Muscle of back (tissue), 11 donors: ENCODE data around the gene UNC13D. TPM values are rescaled to one million over a fixed set of nuclear protein-coding genes. Genes with fewer than 3 reads are reported as not detected.
"Not testable (repeated sequence)": the region's sequence is repeated elsewhere in the genome, so short reads cannot be mapped to it uniquely, and the experiment has no call there.

ENCODE experiments used
- DNase-seq, 3 donors: peaks; one replicate each; pipeline versions ENCODE4 v3.0.0 to v3.0.0-alpha.2; 2013
- polyA plus RNA-seq, 10 donors: library from polyadenylated mRNA; unstranded; fragments of 120-200 nt; gene quantifications; one replicate each; pipeline ENCODE4 v1.2.1, GENCODE V29; 2013; ENCODE audit not compliant: insufficient read length in 10 of 10

Gene UNC13D
- polyA plus RNA-seq, 10 donors: 2.5 to 6.8 (median 4.3) TPM

DNA sequence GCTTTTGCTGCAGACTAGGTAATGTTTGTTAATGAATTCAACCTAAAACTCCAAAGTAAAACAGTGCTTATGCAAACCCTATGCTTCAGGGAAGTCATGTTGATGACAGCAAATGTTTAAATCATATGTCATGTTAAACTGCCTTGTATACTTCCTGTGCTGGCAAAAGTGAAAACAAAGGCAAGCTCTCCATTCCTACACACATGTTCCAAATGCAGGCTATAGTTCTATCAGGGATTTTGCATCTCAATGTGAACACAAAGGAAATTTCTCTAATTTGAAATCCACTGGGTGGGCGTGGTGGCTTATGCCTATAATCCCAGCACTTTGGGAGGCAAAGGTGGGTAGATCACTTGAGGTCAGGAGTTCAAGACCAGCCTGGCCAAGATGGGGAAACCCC is 40.3 kb downstream of the UNC13D start:
- no peak for DNase-seq

DNA sequence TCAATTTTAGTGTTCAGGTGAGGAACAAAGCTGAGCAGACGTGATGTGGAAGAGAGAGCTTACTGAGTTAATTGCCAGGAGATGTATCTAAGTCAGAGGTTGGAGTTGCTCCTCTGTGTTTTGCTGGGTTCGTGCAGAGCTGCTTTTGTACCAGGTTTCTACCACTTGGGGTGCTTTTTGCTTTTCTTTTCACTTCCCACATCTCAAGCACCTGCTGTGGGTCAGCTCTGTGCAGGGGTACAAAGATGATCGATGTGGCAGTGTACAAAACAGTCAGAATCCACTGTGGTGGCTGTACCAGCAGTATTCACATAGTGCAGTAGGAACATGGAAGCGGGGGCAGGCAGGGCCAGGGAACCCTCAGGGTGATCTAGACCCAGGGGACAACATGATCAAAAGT is 44.8 kb downstream of the UNC13D start:
- DNase-seq: no peak

DNA sequence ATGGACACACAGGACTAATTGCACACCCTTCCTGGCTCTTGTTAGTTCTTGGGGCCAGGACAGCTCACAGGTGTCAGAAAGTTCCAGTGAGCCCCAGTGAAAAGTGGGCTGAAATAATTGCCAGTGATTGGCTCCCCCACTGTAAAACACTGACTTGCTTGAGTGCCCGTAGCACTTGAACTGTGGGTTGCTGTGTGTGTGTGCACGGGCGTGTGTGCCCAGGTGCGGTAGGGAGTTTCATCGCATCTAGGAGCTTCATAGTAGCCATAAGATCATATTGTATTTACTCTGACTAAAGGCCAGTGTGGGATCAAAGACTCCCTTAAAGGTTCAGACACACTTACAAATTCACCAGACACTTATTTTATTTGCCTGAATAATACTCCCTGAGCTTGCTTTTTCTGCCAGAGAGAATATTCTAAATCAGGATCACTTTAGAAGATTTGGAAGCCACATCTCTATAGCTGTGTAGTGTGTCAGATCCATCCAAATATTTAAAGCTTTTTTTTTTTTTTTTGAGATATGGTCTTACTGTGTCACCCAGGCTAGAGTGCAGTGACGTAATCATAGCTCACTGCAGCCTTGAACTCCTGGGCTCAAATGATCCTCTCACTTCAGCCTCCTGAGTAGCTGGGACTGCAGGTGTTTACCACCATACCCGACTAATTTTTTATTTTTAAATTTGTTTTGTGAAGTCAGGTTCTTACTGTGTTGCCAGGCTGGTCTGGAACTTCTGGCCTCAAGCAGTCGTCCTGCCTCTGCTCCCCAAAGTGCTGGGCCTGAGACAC is 48.2 kb downstream of the UNC13D start:
- no peak for DNase-seq

DNA sequence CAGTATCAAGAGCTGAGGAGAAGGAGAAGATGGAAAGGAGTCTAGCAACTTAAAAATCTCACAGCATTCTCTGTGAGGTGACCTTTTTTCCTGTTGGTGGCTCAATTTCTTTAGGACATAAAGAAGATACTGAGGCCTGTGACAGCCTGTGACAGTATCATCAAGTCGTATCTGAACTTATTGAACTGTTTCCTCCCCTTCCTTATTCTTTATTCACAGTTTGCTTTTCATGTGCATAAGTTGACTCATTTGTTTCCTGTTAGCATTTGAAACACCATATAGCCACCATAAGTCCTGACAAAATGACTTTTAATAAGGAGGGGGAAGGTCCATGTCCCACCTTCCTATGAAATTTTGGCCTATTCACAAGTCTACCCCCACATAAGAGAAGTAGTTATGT is 50.7 kb downstream of the UNC13D start:
- DNase-seq: no peak

DNA sequence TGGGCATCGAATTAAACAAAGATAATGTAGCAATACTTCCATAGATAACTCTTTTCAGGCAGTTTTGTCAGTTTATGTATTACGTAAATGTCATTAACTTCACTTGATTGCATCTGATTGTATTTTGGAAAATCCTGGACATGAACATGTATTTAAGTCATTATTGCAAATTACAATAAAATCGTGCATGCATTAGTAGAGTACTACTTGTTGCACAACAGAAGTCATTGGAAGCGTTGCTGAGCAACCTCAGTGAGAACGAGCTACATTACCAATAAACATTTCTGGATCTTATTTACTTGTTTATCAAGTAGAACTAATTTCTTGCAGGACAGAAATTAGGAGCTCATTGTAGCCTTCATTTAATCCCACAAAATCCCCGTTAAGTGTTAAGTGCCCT is 53.0 kb downstream of the UNC13D start:
- no peak for DNase-seq

DNA sequence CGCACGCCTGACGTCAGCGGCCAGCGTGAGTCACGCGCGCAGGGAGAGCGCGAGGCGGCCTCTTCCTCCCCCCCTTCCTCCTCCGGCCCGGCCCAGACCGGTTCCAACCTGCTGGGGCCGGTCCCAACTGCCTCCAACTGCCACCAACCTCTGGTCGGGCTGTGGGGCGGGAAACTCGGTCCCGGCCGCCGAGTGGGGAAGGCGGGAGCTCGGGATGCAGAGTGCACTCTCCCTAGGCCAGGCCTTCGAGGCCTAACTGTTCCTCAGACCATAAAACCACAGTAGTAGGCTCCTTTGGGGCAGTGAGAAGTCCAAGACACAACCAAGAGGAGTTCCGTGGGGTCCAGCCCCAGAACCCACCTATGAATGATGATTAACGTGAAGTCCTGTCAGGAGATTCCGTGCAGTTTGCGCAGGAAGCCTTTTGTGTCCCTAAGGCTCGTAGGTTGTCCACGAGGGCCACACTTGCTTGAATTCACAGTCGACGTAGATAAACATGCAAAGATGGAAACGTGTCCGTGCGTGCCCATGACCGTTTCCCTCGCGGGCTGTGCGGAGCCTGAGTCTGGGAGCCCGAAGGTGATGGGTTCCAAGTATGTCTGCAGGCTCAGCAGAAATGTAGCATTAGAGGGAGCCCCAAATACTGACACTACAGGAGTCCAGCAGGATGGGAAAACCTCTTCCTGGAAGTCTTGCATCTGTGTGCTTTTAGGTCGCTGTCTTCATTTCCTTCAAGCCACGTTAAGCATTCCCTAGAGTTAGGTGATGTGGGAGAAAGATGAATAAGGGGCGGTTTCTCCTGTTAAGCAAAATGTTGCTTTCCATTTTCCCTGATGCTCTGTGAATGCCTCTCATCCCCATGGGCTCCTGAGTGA is 59.0 kb downstream of the UNC13D start:
- DNase-seq: peak; percentile 95 to 99 (median 96)

DNA sequence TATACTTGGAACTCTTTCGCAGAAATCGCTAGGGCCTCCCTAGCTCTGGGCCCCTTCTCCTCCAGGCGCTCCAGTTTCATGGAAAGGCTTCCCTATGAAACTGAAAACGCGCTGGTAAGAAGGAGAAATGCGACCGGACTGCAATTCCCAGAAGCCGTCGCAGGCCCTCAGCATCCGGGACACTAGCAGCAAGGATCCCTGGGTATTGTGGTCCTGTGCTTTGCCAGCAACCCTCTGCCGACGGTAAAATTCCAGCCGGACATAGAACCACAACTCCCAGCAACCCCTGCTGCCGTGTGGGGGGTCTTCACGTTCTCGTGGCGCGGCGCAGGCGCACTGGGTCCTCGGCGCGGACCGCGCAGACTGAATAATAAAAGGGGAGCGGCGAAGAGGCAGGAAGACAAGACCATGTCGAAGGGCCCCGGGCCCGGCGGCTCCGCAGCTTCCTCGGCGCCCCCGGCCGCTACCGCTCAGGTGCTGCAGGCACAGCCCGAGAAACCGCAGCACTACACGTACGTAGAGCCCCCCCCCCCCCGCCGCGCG is 59.7 kb downstream of the UNC13D start, which contains the start of gene UNK:
Gene UNK, plus strand, starts transcription at position 334 of the 543 bp plus-strand sequence. Its CDS starts 75 bp downstream, at position 409.
- DNase-seq: peak; percentile 99 to 100 (median 99)

DNA sequence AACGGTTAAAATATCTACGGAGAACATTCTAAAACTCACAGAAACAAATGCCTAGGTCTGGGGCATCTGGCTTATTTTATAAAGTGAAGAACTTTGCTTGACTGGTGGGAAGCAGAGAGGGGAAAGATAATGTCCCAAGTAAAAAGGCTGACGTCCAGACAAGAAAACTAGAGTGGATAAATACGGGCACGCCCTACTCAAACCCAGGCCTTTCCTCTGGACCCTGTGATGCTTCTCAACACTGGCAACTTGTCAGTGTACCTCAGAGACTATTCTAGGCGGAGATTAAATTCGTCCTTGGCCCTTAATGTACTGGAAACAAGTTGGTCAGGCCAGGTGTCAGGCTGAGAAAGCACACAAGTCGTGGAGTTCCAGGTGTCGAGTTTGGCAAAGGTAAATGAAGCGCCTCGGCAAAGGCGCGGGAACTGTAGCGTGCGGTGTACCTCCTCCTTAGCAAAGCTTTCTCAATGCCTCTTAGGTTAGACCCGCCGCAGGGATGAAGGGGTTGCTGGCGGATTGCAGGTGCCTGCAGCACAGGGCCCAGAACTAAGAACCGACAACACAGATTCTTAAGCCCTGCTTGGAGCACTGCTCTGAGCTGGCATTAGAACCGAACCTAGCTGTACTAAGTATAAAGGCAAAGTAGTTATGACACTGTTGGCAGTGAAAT is 60.3 kb downstream of the UNC13D start:
- peak in 1 of 3 donors; percentile 31 for DNase-seq

DNA sequence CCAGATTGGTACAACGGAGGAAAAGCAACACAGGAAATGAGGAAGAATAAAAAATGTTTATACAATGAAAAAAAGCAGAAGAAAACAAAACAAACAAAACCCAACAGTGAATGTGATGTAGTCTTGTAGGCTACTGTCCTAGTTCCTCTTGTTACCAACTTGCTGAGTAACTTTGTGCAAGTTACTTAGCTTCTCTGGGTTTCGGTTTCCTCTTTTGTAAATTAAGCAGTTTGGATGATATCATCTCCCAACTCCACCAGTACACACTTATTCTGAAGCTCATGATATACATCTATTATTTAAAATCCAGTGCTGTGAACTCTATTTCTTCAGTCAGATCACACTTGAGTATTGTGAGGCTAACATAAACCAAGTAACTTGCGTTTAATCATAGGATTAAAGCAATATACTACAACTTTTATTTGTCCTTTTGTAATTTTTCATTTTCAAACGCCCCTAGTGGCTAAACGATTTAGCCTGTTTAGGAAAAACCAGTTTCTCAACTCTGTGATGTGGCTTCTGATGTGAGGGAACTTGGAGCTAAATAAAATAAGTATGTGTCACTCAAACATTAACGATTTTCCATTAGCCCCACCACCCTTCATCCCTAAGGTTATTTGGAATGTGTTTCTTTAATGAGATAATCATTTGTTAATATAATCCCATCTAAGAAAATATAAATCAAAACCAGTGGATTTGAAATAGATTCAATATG is 61.0 kb downstream of the UNC13D start:
- peak; percentile 58 to 83 (median 62) for DNase-seq

DNA sequence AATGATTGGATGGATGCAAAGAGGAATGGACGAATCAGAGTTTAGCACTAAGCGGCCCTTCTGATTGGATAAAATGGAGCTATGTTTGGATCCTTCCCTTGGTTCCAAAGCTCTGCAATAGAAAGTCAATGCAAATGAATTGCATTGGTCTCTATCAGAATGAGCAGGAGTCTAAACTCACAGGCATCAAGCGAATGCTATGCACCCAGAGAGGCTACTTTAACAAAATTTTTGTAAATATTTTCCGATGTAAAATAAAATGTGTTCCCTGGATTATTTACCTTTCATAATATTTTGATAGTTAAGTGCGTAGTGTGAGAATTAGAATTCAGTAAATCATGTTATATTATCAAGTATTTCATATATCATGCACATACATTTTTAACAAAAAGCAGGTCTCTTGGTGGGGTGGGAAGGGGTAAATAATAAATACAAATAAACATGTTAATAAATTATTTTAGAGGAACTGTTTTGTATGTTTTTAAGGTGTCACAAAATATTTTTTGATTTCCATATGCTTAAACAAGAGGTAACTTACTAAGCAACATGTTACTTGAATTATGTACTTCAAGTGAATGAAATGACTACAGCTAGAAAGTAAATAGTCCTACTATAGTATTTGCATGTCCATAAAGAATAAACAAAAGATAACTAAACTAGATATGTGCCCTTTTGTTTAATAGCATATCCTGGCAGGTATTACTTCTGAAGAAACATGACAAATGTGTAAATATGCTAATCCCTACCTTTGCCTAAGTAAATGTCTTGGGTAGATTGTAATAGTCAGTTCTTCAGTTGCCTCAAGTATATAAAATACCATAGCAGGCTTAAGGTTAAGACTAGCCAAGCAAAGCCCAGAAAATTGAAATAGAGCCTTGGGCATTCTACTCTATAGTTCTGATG is 64.0 kb downstream of the UNC13D start:
- no peak for DNase-seq

DNA sequence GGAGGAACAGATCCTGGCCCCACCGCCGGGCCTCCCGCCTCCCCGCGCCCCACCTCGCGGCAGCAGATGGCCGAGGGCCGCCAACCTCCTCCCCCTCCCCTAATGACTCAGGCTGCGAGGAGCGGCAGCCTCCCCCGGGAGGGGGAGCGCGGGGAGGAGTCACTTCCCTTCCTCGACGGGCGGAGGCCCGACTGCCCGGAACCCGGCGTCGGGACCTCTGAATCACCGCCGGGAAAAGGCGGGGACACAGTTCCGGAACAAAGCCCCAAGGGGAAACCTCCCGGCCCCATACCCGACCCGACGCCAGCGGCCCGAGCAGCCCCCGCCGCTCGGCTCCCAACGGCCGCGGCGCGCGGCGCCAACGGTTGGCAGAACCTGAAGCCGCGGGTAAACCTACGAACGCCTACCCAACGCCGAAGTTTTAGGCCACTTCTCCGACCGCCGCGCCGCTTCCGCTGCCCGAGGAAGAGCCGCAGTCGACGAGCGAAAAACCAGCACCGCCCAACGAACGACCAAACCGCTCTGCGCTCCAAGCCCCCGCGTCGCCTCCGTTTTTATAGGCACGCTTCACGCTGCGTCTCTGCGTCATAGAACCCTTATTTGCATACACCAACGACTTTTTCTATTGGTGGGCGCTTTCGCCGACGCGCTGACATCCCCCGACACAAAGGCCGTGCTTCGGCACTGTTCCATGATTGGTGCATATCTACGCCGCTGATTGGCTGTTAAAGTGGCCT is 64.8 kb downstream of the UNC13D start:
- peak; percentile 100 for DNase-seq

DNA sequence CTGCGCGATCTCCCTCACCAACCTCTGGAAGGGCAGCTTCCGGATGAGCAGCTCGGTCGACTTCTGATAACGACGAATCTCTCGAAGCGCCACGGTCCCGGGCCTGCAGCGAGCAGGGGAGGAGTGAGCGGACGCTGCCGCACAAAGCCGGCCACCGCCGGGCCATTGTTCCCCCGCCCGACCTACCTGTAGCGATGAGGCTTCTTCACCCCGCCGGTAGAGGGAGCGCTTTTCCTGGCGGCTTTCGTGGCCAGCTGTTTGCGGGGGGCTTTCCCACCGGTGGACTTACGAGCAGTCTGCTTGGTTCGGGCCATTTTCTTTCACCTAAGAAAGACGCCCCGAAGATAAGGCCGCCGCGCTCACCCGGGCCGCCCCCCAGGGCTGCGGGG is 65.3 kb downstream of the UNC13D start:
- no peak for DNase-seq

DNA sequence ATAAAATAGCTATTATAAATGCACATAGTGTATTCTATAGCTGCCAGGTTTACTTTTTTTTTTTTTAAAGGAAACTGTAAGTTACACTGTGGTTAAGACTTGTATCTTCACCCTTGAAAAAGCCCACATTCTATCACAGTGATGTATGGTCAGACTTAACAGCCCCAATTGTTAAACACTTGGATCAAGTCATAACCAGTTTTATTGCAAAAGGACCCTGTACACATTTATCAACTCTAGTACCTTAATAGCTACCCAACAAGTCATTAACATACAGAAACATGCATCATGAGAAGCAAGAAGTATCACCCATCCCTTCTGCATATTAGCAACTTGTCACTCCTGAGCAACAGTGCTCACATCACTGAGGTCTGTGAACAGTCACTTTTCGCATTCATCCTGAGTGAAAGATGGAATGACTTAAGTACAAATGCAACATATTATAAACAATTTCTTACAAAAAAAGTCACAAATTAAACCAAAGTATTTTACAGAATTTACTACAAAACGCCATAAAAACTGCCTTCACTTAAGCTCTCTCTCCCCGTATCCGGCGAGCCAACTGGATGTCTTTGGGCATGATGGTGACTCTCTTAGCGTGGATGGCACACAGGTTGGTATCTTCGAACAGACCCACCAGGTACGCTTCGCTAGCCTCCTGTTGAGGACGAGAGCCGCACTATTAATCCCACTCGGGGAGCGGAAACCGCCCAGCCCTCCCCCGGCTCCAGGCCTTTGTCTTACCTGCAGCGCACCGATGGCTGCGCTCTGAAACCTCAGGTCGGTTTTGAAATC is 65.9 kb downstream of the UNC13D start:
- DNase-seq: not testable (repeated sequence)

DNA sequence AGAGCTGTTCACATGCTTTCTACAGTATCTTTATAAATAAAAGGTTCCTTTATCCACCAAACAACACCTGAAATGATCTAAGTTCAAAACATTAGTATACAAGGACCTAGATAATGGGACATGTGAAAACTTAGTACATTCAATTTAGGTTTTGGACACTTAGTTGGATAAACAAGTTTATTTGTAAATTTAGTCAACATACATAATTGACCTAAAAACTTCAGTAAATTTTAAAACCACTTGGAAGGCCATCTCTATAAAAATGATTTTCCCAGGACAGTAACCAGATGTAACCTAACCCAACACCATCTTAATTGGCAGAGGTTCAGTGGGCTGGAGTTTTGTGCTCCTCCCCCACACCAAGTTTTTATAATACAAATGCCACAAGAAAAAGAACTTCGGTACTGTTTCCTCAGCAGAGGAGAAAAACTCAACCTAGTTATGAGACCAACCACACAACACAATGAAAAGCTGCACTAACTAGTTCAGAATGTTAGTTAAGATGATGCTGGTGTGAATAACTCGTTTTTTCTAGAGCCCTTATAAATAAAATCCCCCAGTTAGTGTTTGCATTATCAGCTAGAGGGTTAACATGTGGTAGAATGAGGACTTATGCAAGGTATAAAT is 66.8 kb downstream of the UNC13D start:
- peak in 1 of 3 donors; percentile 41 for DNase-seq
